ENCODE measurements around the gene KASH5.

KASH5 gene

DNA sequence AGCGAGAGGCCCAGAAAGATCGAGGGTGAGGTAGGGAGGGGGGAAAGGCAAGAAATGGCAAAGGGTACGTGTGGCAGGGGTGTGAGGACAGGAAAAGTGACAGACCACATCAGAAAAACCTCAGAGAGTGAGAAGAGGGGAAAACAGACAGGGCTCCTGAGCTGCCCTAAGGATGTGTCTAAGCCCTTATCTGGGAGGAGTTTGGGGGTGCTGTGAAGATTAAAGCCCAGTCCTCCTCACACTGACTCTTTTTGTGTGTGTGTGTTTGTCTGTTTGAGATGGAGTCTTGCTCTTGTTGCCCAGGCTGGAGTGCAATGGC lies 35.9 kb downstream of the KASH5 start:
- Histone ChIP-seq H3K9me2 (replicated peaks; ENCODE audit: control insufficient read depth, low read length) (no peaks in the 10 kb centered on the region), H3K27me3 (ENCODE audit: control insufficient read depth, low read length) (peaks cover 83% of the 10 kb centered on the region), H4K20me1 (ENCODE audit: control insufficient read depth, insufficient read depth, low read depth, low read length) (no peaks in the 10 kb centered on the region), H3K4me2 (ENCODE audit: low read length) (no peak overlapping the region), H3K4me3 (ENCODE audit: low read length) (no peak overlapping the region), H3K79me2 (ENCODE audit: control insufficient read depth, low read length) (no peaks in the 10 kb centered on the region), H3K36me3 (ENCODE audit: control insufficient read depth, low read length) (no peaks in the 10 kb centered on the region), H3K9me3 (ENCODE audit: control insufficient read depth, insufficient read depth, low read length) (no peaks in the 10 kb centered on the region), H3F3A (ENCODE audit: control insufficient read depth, insufficient read depth) (peaks cover 2% of the 10 kb centered on the region; the same call in 1 of the 2 replicates), H3K27ac (ENCODE audit: low read depth, low read length) (no peak overlapping the region), H3K4me1 (ENCODE audit: control insufficient read depth, low read length) (peaks cover 44% of the 10 kb centered on the region)
- no peak for TF ChIP-seq EZH2phosphoT487 (IDR thresholded peaks at IDR 0.05; ENCODE audit: borderline replicate concordance, low read length)
- TF ChIP-seq, protein P1, sequence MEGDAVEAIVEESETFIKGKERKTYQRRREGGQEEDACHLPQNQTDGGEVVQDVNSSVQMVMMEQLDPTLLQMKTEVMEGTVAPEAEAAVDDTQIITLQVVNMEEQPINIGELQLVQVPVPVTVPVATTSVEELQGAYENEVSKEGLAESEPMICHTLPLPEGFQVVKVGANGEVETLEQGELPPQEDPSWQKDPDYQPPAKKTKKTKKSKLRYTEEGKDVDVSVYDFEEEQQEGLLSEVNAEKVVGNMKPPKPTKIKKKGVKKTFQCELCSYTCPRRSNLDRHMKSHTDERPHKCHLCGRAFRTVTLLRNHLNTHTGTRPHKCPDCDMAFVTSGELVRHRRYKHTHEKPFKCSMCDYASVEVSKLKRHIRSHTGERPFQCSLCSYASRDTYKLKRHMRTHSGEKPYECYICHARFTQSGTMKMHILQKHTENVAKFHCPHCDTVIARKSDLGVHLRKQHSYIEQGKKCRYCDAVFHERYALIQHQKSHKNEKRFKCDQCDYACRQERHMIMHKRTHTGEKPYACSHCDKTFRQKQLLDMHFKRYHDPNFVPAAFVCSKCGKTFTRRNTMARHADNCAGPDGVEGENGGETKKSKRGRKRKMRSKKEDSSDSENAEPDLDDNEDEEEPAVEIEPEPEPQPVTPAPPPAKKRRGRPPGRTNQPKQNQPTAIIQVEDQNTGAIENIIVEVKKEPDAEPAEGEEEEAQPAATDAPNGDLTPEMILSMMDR (IDR thresholded peaks at IDR 0.05; ENCODE audit: low read depth, low read length, poor library complexity, severe bottlenecking) = no peak

DNA sequence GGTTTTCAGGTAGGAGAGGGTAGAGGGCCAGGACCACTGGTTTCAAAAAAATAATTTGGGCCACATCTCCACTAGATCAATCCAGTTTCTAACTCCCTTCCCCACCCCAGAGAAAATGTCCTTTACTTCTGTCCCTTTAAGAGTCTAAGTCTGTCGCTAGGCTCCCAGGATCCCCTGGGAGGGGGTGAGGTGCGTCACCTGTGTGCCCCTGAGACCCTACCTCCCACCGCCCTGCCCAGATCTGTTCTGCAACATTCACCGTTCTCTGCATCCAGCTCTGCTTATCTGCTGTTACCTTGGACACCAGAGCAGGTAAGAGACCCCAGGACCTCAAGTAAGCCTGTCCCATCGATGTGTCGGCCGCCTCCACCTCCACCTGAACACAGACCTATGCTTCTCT lies 37.1 kb downstream of the KASH5 start, which contains the start of gene GFY:
Gene GFY (plus strand): TSS at position 211 of the 400 bp plus-strand sequence. CDS start 1,043 bp downstream, outside the sequence.
- Histone ChIP-seq H3K9me3 (ENCODE audit: control insufficient read depth, insufficient read depth, low read length) (no peaks in the 10 kb centered on the region), H3F3A (ENCODE audit: control insufficient read depth, insufficient read depth) (peaks cover 7% of the 10 kb centered on the region; the same call in 1 of the 2 replicates), H3K9me2 (replicated peaks; ENCODE audit: control insufficient read depth, low read length) (no peaks in the 10 kb centered on the region), H3K4me1 (ENCODE audit: control insufficient read depth, low read length) (peaks cover 47% of the 10 kb centered on the region), H3K4me3 (ENCODE audit: low read length) (no peak within 1 kb of the TSS), H3K4me2 (ENCODE audit: low read length) (peak within 1 kb of the TSS; percentile 23; the same call in 1 of the 2 replicates), H4K20me1 (ENCODE audit: control insufficient read depth, insufficient read depth, low read depth, low read length) (no peaks in the 10 kb centered on the region), H3K79me2 (ENCODE audit: control insufficient read depth, low read length) (no peaks in the 10 kb centered on the region), H3K27ac (ENCODE audit: low read depth, low read length) (no peak within 1 kb of the TSS), H3K27me3 (ENCODE audit: control insufficient read depth, low read length) (peaks cover 89% of the 10 kb centered on the region), H3K36me3 (ENCODE audit: control insufficient read depth, low read length) (no peaks in the 10 kb centered on the region)
- TF ChIP-seq, protein P1 (IDR thresholded peaks at IDR 0.05; ENCODE audit: low read depth, low read length, poor library complexity, severe bottlenecking) = no peak
- no peak for TF ChIP-seq EZH2phosphoT487 (IDR thresholded peaks at IDR 0.05; ENCODE audit: borderline replicate concordance, low read length)

DNA sequence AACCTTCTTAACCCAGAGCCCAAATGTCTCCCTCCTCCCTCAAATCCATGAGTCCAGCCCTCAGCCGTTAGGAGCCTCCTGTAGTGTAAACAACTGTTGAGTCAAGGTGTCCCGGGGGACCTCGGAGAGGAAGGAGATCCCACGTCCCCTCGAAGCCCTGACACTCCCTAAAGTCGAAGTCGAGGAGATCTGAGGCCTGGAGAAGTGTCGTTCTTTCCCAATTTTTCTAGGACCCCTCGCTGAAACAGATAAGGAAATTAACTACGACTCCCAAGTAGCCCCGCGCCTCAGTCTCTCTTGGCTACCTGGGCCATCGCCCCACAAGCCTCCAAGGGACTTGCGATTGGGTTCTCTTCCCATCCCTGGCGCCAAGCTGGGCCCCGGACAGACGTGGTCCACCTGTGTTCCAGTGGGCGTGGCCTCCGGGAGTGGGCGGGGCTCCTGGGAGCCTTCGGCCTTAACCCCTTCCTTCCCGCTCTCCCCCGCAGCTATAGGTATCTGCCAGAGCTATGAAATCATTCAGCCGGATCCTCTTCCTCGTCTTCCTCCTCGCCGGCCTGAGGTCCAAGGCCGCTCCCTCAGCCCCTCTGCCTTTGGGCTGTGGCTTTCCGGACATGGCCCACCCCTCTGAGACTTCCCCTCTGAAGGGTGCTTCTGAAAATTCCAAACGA lies 38.0 kb downstream of the KASH5 start:
- no peaks in the 10 kb centered on the region for H3K9me2 ChIP-seq (replicated peaks; ENCODE audit: control insufficient read depth, low read length)
- no peak overlapping the region for H3K4me3 ChIP-seq (ENCODE audit: low read length)
- H3K9me3 ChIP-seq (ENCODE audit: control insufficient read depth, insufficient read depth, low read length) = no peaks in the 10 kb centered on the region
- H3K79me2 ChIP-seq (ENCODE audit: control insufficient read depth, low read length) = no peaks in the 10 kb centered on the region
- H3K4me2 ChIP-seq (ENCODE audit: low read length) = peak overlapping the region; percentile 23; the same call in 1 of the 2 replicates
- H4K20me1 ChIP-seq (ENCODE audit: control insufficient read depth, insufficient read depth, low read depth, low read length) = no peaks in the 10 kb centered on the region
- peaks cover 52% of the 10 kb centered on the region for H3K4me1 ChIP-seq (ENCODE audit: control insufficient read depth, low read length)
- H3K27ac ChIP-seq (ENCODE audit: low read depth, low read length) = no peak overlapping the region
- H3K27me3 ChIP-seq (ENCODE audit: control insufficient read depth, low read length) = peaks cover 87% of the 10 kb centered on the region
- no peak for TF ChIP-seq EZH2phosphoT487 (IDR thresholded peaks at IDR 0.05; ENCODE audit: borderline replicate concordance, low read length)
- TF ChIP-seq, protein P1 (IDR thresholded peaks at IDR 0.05; ENCODE audit: low read depth, low read length, poor library complexity, severe bottlenecking) = no peak
- H3K36me3 ChIP-seq (ENCODE audit: control insufficient read depth, low read length) = no peaks in the 10 kb centered on the region
- peaks cover 7% of the 10 kb centered on the region; the same call in 1 of the 2 replicates for H3F3A ChIP-seq (ENCODE audit: control insufficient read depth, insufficient read depth)

All from DOHH2 (cell line).